ENCODE measurements around the gene ADAMTS19.
"Not testable (repeated sequence)": the region's sequence is repeated elsewhere in the genome, so short reads cannot be mapped to it uniquely, and the experiment has no call there.

Gene ADAMTS19

GRCh38 chr5:129474544-129474943 is 14.4 kb downstream of the ADAMTS19 start:
- no peak for DNase-seq

DNA sequence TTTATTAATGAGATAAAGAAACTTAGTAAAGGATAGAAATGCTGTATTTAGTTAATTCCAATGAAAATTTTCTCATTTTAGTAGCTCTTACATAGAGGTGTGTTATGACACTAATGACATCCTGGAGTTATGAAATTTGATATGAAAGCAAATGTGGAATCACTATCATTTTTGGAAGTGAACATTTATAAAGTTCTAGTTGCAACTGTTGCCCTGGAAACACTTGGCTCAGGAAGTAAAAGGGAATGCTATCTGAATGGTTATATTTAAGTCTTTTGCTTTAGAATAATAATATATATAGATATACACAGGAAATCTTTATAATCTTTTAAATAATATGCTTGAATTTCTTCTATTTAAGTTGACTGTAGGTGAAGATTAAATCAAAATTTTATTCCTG is 16.7 kb downstream of the ADAMTS19 start:
- no peak for DNase-seq

DNA sequence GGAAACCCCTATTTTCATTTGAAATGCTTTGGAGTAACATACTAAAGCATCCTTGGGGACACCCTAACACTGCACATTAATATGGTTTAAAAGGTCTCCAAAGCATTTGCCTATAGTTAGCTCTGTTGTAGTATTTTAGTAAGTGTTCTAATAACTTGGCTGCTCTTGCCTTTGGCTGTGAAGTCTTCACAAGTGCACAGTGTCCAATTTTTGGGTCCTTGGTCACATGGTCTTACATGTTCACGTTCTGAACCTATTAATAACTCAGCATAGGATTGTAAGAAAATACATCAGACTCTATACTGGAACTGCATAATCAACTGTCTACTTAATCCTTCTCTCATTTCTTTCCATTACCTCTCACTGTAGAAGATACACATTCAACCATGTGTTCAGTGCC is 17.4 kb downstream of the ADAMTS19 start:
- DNase-seq: no peak

DNA sequence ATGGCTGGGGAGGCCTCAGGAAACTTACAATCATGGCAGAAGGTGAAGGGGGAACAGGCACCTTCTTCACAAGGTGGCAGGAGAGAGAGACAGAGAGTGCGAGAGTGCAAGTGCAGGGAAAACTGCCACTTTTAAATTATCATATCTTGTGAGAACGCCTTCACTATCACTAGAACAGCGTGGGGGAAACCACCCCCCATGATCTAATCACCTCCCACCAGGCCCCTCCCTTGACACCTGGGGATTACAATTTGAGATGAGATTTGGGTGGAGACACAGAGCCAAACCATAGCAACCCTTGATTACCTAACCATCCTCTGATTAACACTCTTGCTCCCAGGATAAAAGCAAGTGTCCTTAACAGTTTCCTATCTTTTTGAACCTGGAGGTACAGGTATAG is 21.1 kb downstream of the ADAMTS19 start:
- DNase-seq: no peak

GRCh38 chr5:129496421-129496820 is 36.3 kb downstream of the ADAMTS19 start:
- DNase-seq: no peak

- DNase-seq: no peak
Observed at GRCh38 chr5:129496864-129497595, 36.9 kb downstream of the ADAMTS19 start.

DNA sequence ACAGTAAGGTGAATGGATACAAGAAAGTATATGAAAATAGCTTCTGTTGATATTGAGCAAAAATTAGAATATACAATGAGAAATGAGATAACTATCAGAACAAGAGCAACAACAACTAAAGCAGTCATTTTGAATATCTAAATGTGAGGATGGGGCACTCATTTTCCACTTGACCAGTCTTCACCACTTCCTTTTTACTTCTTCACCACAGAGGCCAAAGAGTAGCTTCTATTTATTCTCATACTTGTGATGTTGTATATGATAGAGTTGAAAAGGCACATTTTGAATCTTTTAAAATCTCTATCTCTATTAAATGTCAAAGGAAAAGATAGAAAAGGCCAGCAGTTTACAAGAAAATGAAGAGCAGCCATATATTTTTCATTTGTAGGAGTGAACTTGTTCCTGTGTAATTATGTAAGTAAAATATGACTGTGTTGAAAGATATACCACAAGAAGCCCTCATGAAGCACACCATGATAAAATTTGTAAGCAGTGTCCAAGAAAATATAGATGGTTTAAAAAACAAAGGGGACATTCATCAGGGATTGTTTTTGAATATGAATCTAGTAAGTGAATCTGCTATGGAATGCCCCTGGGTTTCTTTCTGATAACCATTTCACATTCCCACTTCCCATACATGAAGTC is 39.2 kb downstream of the ADAMTS19 start:
- DNase-seq: no peak

DNA sequence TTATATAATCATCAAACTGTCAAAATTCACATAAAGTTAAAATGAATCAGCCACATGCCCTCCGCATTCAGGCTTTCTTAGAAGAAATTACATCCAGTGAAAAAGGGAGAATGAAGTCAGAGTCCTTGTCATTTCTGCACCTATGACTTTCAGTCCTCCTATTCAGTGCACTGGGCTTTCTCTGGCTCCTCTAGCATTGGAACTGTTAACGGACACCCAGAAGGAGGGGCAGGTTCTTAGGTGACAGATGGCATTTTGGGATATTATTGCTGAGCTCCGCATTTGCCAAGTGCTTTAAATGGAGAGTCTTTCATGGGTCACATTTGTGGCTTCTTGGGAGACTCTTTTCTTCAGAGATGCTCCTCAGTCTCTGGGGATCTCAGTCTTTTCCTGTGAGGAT is 40.0 kb downstream of the ADAMTS19 start:
- DNase-seq: no peak

- no peak for DNase-seq
Observed at GRCh38 chr5:129506086-129506485, 46.0 kb downstream of the ADAMTS19 start.

DNA sequence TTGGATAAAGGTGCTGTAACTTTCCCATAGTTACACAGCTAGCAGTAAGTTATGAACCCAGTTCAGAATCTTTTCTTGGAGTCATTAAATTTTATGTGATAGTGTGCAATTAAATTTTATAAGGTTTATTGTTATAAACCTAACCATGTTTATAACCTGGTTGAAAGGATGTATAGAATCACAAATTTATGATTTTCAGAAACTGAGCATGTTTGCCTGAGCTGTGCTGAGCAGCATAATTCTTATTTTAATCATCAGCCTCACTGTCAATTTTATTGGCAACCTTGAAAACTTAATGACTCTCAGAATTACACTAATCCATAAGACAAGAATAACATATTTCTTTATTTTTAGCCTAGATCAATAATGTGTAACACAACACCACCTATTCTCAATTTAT is 46.9 kb downstream of the ADAMTS19 start:
- no peak for DNase-seq

GRCh38 chr5:129507527-129507926 is 47.4 kb downstream of the ADAMTS19 start:
- DNase-seq: no peak

DNA sequence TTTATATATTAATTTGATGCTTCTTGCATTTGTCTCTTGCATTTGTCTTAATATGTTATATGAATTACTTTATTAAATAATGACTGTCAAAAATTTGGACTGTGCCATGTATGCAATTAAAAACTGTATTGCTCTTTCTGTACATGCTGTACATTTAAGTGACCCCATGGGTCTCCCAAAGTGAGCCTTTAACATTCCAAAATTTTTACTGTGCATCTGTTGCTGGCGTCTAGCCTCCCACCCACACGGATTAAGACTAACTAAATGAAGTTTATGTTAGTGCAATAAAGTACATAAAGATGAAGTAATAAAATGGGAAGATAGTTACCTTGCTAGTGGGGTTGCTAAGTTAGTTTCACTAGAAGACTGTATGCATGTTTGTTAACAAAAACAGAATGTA is 48.5 kb downstream of the ADAMTS19 start:
- no peak for DNase-seq

DNA sequence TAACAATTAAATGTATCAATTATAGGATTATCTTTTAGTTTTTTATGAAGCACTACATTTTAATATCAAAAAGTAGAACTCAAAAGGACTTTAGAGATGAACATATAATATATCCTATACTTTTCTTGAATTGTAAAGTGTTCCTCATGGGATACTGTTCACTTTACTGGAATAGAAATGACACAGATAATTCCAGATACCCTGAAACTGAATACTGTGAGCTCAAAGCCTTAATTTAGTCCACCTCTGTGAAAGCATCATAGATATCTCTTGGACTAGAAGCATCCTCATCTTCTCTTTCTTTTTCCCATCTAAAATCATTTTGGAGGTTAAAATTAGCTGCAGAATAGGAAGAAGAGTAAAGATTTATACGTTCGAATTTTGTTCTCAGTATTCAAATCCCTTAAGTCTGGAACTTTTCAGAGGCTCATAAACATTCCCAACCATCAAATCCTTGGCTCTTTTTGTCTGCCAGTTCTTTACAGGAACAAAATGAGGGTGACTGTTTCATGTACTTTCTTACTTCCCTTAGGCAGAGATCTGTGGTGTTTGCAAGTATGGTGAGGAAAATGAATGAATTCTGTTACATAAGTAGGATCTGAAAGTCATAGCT is 49.4 kb downstream of the ADAMTS19 start:
- no peak for DNase-seq

DNA sequence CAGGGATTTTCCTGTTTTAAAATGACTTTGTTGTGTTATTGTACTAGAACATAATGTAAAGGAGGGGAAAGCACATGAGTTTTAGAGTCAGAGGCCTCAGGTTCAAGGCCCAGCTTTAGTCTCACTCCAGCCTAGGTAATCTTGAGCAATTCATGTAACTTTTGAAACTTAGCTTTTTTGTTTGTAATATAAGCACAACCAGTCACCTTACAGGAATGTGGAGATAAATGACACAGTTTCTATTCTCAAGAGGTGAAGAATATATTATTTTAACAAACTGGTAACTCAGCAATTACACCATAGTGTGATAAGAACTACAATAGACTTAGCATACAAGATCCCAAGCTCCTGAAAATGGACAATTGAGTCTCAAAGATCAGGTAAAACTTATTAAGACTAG is 51.2 kb downstream of the ADAMTS19 start:
- no peak for DNase-seq

- DNase-seq: no peak
Observed at GRCh38 chr5:129541051-129541450, 81.0 kb downstream of the ADAMTS19 start.

DNA sequence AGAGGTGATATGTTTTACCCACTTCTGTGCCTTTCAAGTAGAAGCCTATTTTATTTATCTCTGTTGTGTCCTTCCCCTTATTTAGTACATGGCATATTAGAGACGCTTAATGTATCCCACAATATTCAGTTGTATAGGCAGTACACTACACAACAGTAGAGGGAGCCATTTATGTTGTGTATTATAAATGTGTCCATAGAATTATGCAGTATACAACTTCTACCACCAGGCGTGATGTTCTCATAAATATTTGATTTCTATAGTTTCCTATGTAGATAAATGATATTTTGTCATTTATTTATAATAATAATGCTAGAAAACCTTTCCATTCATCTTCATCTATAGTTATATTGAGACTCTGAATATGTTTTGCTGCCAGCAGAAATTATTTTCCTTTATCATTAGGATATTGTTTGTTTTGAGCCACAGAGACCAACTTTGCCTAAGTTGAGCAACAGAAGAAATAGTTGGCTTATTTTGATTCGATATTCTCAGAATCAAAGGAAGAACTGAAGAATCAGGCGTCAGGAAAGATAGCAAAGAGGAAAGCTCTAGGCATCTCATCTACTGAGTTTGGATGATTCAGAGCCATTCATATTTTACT is 81.7 kb downstream of the ADAMTS19 start:
- no peak for DNase-seq

- no peak for DNase-seq
Observed at GRCh38 chr5:129547137-129547536, 87.0 kb downstream of the ADAMTS19 start.

GRCh38 chr5:129554134-129554904 is 94.2 kb downstream of the ADAMTS19 start:
- DNase-seq: no peak

DNA sequence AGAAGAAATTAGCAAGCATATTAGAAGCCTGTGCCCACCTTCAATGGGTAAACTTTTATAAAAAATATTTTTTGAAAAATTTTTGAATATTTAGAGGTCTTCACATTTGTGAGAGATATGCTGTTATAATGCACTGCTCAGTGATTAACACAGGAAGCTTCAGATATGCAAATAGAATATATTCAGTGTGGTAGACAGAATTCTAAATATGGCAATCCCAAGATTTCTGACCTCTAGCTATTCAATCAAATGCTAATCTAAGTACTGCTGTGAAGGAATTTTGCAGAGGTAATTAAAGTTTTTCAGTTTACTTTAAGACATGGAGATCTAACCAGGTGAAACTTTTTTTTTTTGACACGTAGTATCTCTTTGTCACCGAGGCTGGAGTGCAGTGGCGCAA is 103.5 kb downstream of the ADAMTS19 start:
- no peak for DNase-seq

- no peak for DNase-seq
Observed at GRCh38 chr5:129569295-129569694, 109.2 kb downstream of the ADAMTS19 start.

- no peak for DNase-seq
Observed at GRCh38 chr5:129572060-129572459, 112.0 kb downstream of the ADAMTS19 start.

- DNase-seq: not testable (repeated sequence)
Observed at GRCh38 chr5:129584496-129584895, 124.4 kb downstream of the ADAMTS19 start.

DNA sequence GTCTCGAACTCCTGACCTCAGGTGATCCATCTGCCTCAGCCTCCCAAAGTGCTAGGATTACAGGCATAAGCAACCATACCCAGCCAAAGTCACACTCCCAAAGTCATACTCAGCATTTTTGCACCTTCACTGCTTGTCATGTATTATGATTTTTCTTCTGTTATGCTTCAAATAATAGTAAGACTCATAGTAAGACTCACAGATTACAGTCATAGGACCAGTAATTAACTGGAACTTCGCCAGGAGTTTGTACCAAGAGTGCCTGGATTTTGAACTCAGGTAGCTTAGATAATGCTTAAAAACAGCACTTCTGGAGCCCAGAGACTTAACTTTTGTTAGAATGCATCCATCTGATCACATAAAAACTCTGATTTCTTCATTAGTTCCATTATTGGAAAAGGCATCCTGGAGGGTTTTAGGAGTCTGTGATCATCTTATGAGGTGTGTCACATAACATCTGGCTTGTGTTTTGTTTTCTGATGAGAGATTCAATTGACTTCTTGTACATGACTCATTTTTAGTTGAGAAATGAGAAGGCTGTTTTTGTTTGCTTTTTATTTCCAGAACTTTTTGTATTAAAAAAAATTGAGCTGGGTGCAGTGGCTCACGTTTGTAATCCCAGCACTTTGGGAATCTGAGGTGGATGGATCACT is 131.5 kb downstream of the ADAMTS19 start:
- no peak for DNase-seq

Measured in NCI-H1417 treated with DMSO at 0.1 percent for 48 hours (cell line).